HPDE6-E6E7 (cell line): ENCODE results near the gene TSC22D3.
A peak's percentile ranks its signal among the peaks of the same experiment; 100 is the strongest.
"Not testable (repeated sequence)": the region's sequence is repeated elsewhere in the genome, so short reads cannot be mapped to it uniquely, and the experiment has no call there.

Source experiments
- DNase-seq: peaks from one replicate; pipeline ENCODE4 v3.0.0; 2011; ENCODE audit warnings: missing footprints; ENCODE audit errors: extremely low spot score

The TSC22D3 gene

DNA sequence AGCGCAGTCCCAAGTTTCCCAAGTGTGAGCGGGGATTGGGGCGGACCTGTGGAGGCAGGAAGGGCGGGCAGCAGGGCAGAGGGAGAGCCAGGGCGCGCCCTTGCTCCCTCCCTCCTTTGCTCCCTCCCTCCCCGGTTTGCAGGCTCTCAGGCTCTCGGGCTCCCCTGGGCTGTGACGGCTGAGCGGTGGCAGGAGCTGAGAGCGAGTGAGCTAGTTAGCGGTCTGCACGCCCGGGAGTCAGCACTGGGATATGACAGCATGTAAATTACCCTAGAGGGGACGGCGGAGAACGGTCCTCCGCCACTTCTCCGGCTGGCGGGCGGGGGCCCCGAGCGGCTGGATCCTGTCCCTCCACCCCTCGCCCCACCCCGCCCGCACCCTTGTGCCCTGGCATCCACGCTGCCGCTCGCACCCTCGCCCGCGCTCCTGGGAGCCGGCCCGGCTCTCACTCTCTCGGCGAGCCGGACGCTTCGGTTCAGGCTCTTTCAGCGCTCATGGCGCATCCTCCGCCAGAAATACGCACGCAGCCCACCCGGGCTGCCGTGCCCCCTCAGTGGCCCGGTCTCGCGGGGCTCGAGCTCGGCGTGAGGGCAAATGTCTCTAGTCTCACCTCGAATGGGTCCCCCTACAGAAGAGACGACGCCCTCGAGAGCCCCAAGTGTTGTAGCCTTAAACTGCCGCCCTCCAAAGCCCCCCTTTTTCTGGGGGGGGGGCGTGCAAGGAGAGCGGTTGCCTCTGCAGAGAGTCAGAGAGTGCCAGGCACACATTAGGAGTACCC, at the start of gene TSC22D3:
Gene TSC22D3, minus strand, starts transcription at position 54 of the 778 bp plus-strand sequence. CDS start 368 bp downstream, outside the sequence.
- DNase-seq: peak; percentile 70

GRCh38 chrX:107823456-107823855, 47.9 kb upstream of the TSC22D3 start:
- DNase-seq: no peak

- DNase-seq: peak; percentile 11
These were observed 47.5 kb upstream of the TSC22D3 start for GRCh38 chrX:107823042-107823441.

DNA sequence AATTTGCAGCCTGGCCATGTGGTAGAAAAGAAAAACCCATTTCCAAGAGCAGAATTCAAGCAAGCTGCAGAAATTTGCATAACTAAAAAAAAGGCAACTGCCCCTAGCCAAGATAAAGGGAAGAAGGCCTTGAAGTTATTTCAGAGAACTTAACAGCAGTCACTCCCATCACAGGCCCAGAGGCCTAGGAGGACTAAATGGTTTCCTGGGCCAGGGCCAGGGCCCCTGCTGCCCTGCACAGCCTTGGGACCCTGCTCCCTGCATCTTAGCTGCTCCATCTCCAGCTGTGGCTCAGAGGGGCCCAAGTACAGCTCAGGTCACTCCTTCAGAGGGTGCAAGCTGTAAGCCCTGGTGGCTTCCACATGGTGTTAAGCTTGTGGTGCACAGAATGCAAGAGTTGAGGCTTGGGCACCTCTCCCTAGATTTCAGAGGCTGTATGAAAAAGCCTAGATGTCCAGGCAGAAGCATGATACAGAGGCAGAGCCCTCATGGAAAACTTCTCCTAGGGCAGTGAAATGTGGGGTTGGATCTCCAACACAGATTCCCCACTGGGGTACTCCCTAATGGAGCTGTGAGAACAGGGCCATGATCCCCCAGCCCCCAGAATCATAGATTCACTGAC, 43.4 kb upstream of the TSC22D3 start:
- DNase-seq: no peak

GRCh38 chrX:107810053-107810452, 34.5 kb upstream of the TSC22D3 start:
- DNase-seq: not testable (repeated sequence)

- DNase-seq: no peak
These were observed 29.6 kb upstream of the TSC22D3 start for GRCh38 chrX:107805179-107805578.

DNA sequence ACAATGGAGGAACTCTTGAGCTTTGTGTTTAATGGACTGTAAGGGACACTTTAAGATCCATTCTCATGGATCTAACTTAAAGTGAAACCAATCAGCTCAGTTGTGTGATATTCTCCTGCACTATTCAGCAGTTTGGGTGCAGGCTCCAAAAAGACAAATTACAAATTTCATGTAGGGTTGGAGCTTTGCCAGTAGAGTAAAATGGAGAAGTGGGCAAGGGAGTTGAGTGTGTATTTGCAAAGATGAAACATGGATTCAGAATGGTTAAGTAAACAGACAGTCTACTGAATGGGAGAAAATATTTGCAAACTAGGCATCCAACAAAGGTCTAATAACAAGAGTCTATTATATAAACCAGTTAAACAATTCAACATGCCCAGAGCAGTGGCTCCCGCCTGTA, 28.8 kb upstream of the TSC22D3 start:
- DNase-seq: no peak

GRCh38 chrX:107787827-107788226, 12.2 kb upstream of the TSC22D3 start:
- no peak for DNase-seq

GRCh38 chrX:107780525-107780924, 4.9 kb upstream of the TSC22D3 start:
- DNase-seq: no peak

GRCh38 chrX:107777536-107777832, 1.9 kb upstream of the TSC22D3 start, which contains the start of gene NCBP2L:
TSS of gene NCBP2L (plus strand) at chrX:107777733. CDS start at chrX:107794221, 16,488 bp downstream.
- DNase-seq: no peak

GRCh38 chrX:107776649-107777535, 1.3 kb upstream of the TSC22D3 start:
- peak; percentile 79 for DNase-seq

DNA sequence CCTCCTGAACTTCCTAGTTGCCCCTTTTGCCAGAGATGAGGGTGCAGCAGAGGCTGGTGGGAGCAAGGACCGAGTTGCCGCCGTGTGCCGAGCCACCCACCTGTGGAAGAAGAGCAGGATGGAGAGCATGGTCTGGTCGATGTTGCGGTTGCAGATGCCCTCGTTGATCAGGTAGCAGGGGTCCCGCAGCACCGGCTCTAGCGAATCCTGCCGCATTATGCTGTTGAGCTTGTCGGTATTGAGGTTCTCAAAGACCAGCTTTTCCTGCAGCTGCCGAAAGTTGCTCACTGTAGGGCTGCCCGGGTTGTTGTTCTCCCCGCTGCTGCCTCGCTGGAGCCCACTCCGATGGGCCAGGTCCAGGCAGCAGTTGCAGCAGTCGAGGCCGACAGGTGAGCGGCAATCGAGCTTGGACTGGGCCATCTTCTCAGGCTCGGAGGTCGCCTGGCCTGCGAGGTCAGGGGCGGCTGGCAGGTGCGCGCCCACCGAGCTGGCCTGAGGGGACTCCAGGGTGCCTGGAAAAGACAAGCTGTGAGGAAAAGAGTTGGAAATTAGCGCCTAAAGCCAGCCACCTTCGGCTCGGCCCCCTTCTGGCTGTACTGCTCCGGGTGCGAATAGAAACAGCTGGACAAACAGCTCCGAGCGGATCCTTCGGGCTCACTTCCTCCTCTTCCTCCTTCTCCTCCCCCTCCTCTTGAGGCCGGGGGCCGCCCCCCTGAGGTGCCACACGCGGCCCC, 420 bp downstream of the TSC22D3 start:
- DNase-seq: no peak

- DNase-seq: no peak
These were observed 1.6 kb downstream of the TSC22D3 start for GRCh38 chrX:107773906-107774435.

DNA sequence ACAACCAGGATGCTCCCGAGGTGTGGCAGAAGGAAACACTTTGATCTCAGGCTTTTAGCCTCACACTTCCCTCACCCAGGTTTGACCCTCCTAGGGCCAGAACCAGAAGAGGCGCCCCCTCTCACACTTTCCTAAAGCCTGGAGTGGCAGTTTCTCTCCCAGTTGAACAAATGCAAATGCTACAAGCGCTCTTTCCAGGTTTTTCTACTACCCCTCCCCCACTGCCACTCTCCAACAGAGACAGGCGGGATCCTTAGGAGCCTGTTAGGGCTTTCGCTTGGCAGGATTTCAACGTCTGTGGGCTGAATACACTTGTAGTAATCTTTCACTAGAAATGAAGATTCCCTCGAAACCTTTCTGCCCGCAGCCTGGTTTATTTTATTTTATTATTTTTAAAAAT, 2.4 kb downstream of the TSC22D3 start:
- DNase-seq: no peak

DNA sequence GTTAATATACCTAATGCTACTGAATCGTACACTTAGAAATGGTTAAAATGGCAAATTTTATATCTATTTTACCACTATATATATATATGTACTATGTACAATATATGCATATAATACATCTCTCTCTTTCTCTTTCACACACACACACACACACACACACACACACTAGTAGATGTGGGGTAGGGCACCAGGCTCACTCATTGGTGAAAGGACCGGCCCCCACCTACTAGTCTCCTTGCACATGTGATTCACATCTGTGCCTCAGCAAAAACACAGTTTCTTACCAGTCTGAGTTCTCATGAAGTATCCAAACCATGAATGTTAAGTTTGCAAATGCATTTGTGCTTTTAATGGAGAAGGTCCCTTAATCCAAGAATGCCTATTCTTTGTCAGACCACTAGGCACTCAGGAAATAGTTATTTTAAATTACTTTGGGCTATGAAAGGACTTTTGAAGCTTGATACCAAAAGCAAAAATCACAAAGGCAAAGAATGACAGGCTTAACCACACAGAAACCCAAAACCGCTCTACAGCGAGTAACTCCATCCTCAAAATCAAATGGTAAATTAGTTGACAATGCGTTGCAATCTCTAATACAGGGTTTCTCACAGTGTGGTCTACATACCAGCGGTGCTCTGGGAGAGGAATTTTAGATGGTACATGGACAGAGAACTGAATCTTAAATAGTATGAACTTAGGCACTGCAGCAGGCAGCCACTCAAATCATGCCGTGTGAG, 5.8 kb downstream of the TSC22D3 start:
- DNase-seq: no peak

DNA sequence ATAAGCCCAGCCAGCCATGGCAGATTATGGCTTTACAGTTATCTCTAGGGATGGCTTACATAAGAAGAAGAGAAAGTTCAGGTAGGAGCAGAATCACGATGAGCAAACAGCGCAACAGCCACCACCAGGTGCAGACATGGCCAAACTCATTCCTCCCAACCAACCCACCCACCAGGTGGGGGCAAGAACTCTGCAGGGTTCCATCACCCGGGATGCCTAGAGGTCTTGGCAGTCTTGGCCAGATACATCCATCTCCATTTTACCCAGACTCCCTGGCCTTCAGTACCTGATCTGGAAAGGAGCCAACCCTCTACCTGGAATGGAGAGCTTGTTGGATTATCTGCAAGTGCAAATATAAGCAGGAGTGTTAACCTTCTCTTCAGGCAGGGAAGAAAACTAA, 7.5 kb downstream of the TSC22D3 start:
- no peak for DNase-seq

DNA sequence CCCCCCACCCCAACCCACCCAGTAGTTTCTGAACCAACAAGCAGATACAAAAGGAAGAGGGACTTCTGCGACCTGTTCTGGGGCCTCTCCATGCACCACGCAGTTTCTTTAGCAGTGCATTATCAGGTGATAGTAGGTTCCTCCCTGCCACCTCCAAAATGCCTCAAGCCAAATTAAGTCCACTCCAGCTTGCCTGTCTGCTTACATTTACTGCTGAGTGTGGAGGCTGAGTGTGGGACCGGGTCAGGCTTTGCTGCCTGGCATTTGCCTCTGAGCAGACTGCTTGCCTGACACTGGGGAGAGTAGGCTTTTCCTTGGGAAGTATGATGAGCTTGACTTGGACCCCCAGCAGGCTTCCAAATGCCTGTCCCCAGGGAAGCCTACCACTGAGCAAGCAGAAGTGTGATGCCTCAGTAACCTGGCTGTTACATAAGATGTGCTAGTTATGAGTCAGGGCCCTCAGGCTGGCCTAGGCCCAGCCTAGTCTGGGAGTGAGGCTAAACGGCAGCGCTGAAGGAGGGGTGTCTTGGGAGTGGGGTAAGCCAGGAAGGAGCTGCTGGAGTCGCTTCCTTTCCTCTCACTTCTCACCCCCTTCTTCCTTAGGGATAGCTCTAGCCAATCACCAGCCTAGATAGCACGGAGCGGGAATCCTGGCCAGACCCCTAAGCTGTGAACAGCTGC, 9.0 kb downstream of the TSC22D3 start:
- DNase-seq: peak; percentile 40

- DNase-seq: no peak
These were observed 10.6 kb downstream of the TSC22D3 start for GRCh38 chrX:107764845-107765608.

GRCh38 chrX:107763647-107764046, 11.9 kb downstream of the TSC22D3 start:
- no peak for DNase-seq
